ENCODE results near the gene COG7.
"Not testable (repeated sequence)": the region's sequence is repeated elsewhere in the genome, so short reads cannot be mapped to it uniquely, and the experiment has no call there.

Gene COG7

GRCh38 chr16:23496821-23497542 lies 44.0 kb upstream of the COG7 start:
- H3K27me3 ChIP-seq = no peaks in the 10 kb centered on the region
- H4K20me1 ChIP-seq = peaks cover 76 to 100% (median 100%) of the 10 kb centered on the region in 11 experiments
- H3K36me3 ChIP-seq = peaks cover 63 to 98% (median 78%) of the 10 kb centered on the region in 11 experiments
- peak overlapping the region; percentile 11 to 92 (median 44); a peak in 21 of 22 replicates for H3K4me2 ChIP-seq
- H3K4me1 ChIP-seq = peaks cover 52 to 67% (median 55%) of the 10 kb centered on the region in 10 experiments
- no peak for TF ChIP-seq Cebpa-rat (IDR thresholded peaks at IDR 0.05)
- peak overlapping the region in 6 of 11 experiments; percentile 13 to 50 (median 32); a peak in 7 of 22 replicates for H3K27ac ChIP-seq
- H3K9me3 ChIP-seq (replicated peaks in 1 of 11) = no peaks in the 10 kb centered on the region
- H3K4me3 ChIP-seq = no peak overlapping the region
- H3K9ac ChIP-seq = peak overlapping the region in 5 of 11 experiments; percentile 11 to 53 (median 27); a peak in 5 of 22 replicates

- TF ChIP-seq Cebpa-rat (IDR thresholded peaks at IDR 0.05) = no peak
- peaks cover 67 to 100% (median 93%) of the 10 kb centered on the region in 11 experiments for H4K20me1 ChIP-seq
- peak overlapping the region in 1 of 11 experiments; percentile 4; a peak in 1 of 22 replicates for H3K4me2 ChIP-seq
- no peak overlapping the region for H3K27ac ChIP-seq
- H3K4me1 ChIP-seq = peaks cover 39 to 54% (median 42%) of the 10 kb centered on the region in 10 experiments
- H3K36me3 ChIP-seq = peaks cover 63 to 99% (median 80%) of the 10 kb centered on the region in 11 experiments
- peak overlapping the region in 1 of 11 experiments; percentile 34; a peak in 1 of 22 replicates for H3K9ac ChIP-seq
- no peaks in the 10 kb centered on the region for H3K27me3 ChIP-seq
- no peaks in the 10 kb centered on the region for H3K9me3 ChIP-seq (replicated peaks in 1 of 11)
- H3K4me3 ChIP-seq = no peak overlapping the region
Observed at GRCh38 chr16:23495671-23496070, 42.7 kb upstream of the COG7 start.

DNA sequence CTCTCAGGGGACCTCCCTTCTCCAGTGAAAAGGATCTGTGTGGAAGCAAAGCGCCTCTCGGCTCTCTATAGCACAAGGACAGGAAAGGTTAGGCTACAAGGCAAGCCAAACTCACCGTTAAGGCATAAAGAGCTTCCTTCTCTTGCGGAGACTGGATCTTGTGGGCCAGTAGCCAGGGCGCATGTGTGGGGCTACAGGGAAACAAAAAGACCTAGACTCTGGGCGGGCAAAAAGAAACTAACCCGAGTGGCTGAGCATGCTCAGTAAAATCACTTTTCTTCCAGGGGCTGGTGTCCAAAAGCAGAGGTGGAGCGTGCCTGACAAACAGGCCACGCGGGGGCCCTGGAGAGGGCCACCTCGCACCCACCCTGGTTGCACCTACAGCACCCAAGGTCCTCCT lies 41.2 kb upstream of the COG7 start:
- no peak overlapping the region for H3K4me2 ChIP-seq
- H3K9me3 ChIP-seq (replicated peaks in 1 of 11) = no peaks in the 10 kb centered on the region
- no peak overlapping the region for H3K4me3 ChIP-seq
- peaks cover 74 to 99% (median 88%) of the 10 kb centered on the region in 11 experiments for H3K36me3 ChIP-seq
- H3K9ac ChIP-seq = 0 out of 22 replicates have a peak overlapping the region, but pooled peaks of 1 of the 11 experiments have one; percentile 2
- peaks cover 62 to 100% (median 86%) of the 10 kb centered on the region in 11 experiments; a peak in 21 of 22 replicates for H4K20me1 ChIP-seq
- no peaks in the 10 kb centered on the region for H3K27me3 ChIP-seq
- TF ChIP-seq Cebpa-rat (IDR thresholded peaks at IDR 0.05) = no peak
- H3K4me1 ChIP-seq = peaks cover 25 to 39% (median 28%) of the 10 kb centered on the region in 10 experiments
- no peak overlapping the region for H3K27ac ChIP-seq

DNA sequence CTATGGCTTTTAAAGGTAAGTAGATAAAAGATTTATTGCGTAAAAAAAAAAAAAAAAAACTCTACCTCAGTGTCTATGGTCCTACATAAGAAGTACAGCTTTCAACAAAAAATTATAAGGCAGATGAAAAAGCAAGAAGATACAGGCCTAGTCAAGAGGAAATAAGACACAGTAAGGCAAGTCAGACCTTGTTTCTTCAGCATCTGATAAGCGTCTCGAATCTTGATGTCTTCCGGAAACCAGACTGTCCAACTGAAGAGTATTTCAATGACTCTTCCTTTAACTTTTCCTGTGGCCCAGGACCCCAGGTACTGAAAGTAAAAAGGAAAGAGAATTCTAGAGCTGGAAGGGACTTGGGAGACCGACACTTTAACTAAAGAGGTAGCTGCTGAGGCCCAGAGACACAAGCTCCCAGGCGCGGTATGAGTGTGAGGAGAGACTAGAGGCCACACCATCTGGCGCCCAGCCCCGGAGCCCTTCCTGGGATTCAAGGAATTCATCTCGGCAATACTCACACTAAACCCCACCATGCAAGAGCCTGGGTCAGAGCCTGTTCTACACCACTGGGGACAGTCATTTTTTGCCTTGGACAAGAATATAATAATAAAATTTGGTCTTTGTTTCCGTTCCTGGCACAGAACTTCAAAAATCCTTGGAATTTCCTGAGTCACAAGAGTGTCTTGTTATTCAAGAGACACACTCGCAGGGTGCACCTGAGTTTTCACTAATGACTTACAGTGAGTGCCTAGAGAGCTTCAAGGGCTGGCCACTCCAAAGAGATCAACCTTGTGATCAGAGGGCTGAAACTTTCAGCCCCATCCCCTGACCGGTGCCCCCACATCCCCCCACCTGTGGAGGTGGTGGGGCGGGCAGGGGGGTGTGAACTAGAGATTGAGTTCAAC lies 38.8 kb upstream of the COG7 start:
- Histone ChIP-seq H3K9ac (no peak overlapping the region), H3K27ac (no peak overlapping the region), H3K4me3 (no peak overlapping the region), H3K36me3 (peaks cover 99 to 100% (median 100%) of the 10 kb centered on the region in 11 experiments), H3K4me2 (no peak overlapping the region), H4K20me1 (peaks cover 64 to 100% (median 83%) of the 10 kb centered on the region in 11 experiments), H3K27me3 (no peaks in the 10 kb centered on the region), H3K4me1 (peaks cover under 1 to 16% (median 6%) of the 10 kb centered on the region in 10 experiments; a peak in 16 of 20 replicates), H3K9me3 (replicated peaks in 1 of 11) (no peaks in the 10 kb centered on the region)
- no peak for TF ChIP-seq Cebpa-rat (IDR thresholded peaks at IDR 0.05)

GRCh38 chr16:23486480-23486879 lies 33.5 kb upstream of the COG7 start:
- H3K36me3 ChIP-seq = peaks cover 99 to 100% (median 100%) of the 10 kb centered on the region in 11 experiments
- no peak for TF ChIP-seq Cebpa-rat (IDR thresholded peaks at IDR 0.05)

DNA sequence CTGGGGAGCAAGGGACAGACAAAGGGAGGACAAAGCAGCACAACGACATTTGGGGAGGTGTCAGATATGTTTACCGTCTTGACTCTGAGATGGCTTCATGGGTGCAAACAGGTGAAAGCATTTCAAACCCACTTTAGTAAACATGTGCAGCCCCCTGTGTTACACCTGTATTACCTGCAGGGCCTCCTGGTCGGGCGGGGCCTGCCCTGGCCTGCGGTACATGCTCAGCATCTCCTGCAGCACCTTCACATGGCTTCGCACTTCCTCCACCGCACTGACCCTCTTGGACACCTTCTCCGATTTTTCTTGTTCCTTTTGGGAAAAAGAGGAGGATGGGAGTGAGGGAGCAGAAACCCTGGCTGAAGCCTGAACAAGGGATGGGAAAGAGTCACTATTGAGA lies 32.9 kb upstream of the COG7 start:
- peaks cover 99 to 100% (median 100%) of the 10 kb centered on the region in 11 experiments for H3K36me3 ChIP-seq

More at GRCh38 chr16:23486480-23486879, 33.5 kb upstream of the COG7 start:
- Histone ChIP-seq H3K4me1 (peaks cover 0 to 13% (median 0%) of the 10 kb centered on the region in 10 experiments; a peak in 3 of 20 replicates), H4K20me1 (peaks cover 50 to 99% (median 70%) of the 10 kb centered on the region in 11 experiments; a peak in 21 of 22 replicates), H3K27ac (no peak overlapping the region), H3K9ac (no peak overlapping the region), H3K4me3 (no peak overlapping the region), H3K9me3 (replicated peaks in 1 of 11) (no peaks in the 10 kb centered on the region), H3K4me2 (no peak overlapping the region), H3K27me3 (no peaks in the 10 kb centered on the region)

DNA sequence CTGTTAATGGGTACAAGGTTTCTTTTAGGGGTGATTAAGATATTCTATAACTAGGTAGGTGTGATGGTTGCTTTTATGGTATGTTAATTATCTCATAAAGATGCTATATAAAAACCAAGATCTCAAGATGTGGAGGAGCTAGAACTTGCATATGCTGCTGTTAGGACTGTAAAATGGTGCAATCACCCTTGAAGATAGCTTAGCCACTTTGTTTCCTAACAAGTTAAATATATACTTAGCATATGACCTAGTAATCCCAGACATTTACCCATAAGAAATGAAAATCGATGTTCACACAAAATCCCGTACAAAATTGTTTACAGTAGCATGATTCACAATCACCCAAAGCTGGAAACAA lies 32.2 kb upstream of the COG7 start:
- no peak for TF ChIP-seq Cebpa-rat (IDR thresholded peaks at IDR 0.05)
- no peaks in the 10 kb centered on the region for H3K27me3 ChIP-seq
- H3K27ac ChIP-seq = no peak overlapping the region
- no peak overlapping the region for H3K9ac ChIP-seq
- no peaks in the 10 kb centered on the region for H3K9me3 ChIP-seq (replicated peaks in 1 of 11)
- H3K36me3 ChIP-seq = peaks cover 99 to 100% (median 100%) of the 10 kb centered on the region in 11 experiments
- H3K4me1 ChIP-seq = peaks cover 0 to 13% (median 0%) of the 10 kb centered on the region in 10 experiments; a peak in 3 of 20 replicates
- no peak overlapping the region for H3K4me3 ChIP-seq
- H4K20me1 ChIP-seq = peaks cover 43 to 99% (median 69%) of the 10 kb centered on the region in 11 experiments; a peak in 21 of 22 replicates
- H3K4me2 ChIP-seq = no peak overlapping the region

More for the DNA sequence above, 32.9 kb upstream of the COG7 start:
- peaks cover 44 to 99% (median 65%) of the 10 kb centered on the region in 11 experiments; a peak in 21 of 22 replicates for H4K20me1 ChIP-seq
- no peak overlapping the region for H3K4me3 ChIP-seq
- H3K4me1 ChIP-seq = peaks cover 0 to 13% (median 0%) of the 10 kb centered on the region in 10 experiments; a peak in 3 of 20 replicates
- no peak for TF ChIP-seq Cebpa-rat (IDR thresholded peaks at IDR 0.05)
- H3K4me2 ChIP-seq = no peak overlapping the region
- H3K9me3 ChIP-seq (replicated peaks in 1 of 11) = no peaks in the 10 kb centered on the region
- no peaks in the 10 kb centered on the region for H3K27me3 ChIP-seq
- no peak overlapping the region for H3K9ac ChIP-seq
- H3K27ac ChIP-seq = no peak overlapping the region

- TF ChIP-seq Cebpa-rat (IDR thresholded peaks at IDR 0.05) = 0 out of 22 replicates have a peak, but pooled peaks of 1 of the 11 experiments have one; percentile 20
- Histone ChIP-seq H3K4me3 (no peak overlapping the region), H3K27ac (no peak overlapping the region), H3K36me3 (peaks cover 99 to 100% (median 100%) of the 10 kb centered on the region in 11 experiments), H3K9me3 (replicated peaks in 1 of 11) (no peaks in the 10 kb centered on the region), H3K4me1 (peaks cover 0 to 13% (median 0%) of the 10 kb centered on the region in 10 experiments; a peak in 3 of 20 replicates), H3K27me3 (no peaks in the 10 kb centered on the region), H3K9ac (no peak overlapping the region), H4K20me1 (peaks cover 43 to 99% (median 70%) of the 10 kb centered on the region in 11 experiments; a peak in 21 of 22 replicates), H3K4me2 (no peak overlapping the region)
Observed at GRCh38 chr16:23484510-23485256, 31.7 kb upstream of the COG7 start.

DNA sequence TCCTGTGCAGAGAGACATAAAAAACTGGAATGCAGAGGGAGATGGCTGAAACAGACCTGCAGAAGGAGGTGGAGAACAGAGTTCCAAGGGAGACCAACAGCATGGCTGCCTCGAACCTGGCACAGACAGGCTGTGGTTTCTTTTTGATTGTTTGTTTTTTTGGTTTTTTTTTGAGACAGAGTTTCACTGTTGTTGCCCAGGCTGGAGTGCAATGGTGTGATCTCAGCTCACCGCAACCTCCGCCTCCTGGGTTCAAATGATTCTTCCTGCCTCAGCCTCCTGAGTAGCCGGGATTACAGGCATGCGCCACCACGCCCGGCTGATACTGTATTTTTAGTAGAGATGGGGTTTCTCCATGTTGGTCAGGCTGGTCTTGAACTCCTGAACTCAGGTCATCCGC lies 30.5 kb upstream of the COG7 start:
- H4K20me1 ChIP-seq = peaks cover 36 to 99% (median 70%) of the 10 kb centered on the region in 11 experiments; a peak in 21 of 22 replicates
- H3K4me3 ChIP-seq = not testable (repeated sequence)

More for the DNA sequence above, 30.5 kb upstream of the COG7 start:
- not testable (repeated sequence) for H3K27me3 ChIP-seq; H3K9me3 ChIP-seq (replicated peaks in 1 of 11); H3K27ac ChIP-seq; H3K9ac ChIP-seq; H3K4me2 ChIP-seq
- H3K36me3 ChIP-seq = peaks cover 99 to 100% (median 100%) of the 10 kb centered on the region in 11 experiments
- H3K4me1 ChIP-seq = peaks cover 0 to 13% (median 0%) of the 10 kb centered on the region in 10 experiments; a peak in 3 of 20 replicates

Data from BLaER1 treated with 17β-estradiol and CSF1 and Interleukin-3, amounts not matched to agents 10 nM and 100 nM (cell line).